LNCAP (cell line): ENCODE results near the gene PRM1.

ENCODE experiments used
- CTCF ChIP-seq: fragments of 450-650 bp; IDR thresholded peaks from 2 replicates; pipeline ENCODE4 v1.5.1; 2017; ENCODE audit warnings: mild to moderate bottlenecking

PRM1 gene

GRCh38 chr16:11310997-11311561, 29.9 kb upstream of the PRM1 start:
- no peak for TF ChIP-seq CTCF

GRCh38 chr16:11310634-11310977, 29.5 kb upstream of the PRM1 start:
- TF ChIP-seq CTCF: no peak

GRCh38 chr16:11309895-11310633, 28.9 kb upstream of the PRM1 start:
- TF ChIP-seq CTCF: no peak

DNA sequence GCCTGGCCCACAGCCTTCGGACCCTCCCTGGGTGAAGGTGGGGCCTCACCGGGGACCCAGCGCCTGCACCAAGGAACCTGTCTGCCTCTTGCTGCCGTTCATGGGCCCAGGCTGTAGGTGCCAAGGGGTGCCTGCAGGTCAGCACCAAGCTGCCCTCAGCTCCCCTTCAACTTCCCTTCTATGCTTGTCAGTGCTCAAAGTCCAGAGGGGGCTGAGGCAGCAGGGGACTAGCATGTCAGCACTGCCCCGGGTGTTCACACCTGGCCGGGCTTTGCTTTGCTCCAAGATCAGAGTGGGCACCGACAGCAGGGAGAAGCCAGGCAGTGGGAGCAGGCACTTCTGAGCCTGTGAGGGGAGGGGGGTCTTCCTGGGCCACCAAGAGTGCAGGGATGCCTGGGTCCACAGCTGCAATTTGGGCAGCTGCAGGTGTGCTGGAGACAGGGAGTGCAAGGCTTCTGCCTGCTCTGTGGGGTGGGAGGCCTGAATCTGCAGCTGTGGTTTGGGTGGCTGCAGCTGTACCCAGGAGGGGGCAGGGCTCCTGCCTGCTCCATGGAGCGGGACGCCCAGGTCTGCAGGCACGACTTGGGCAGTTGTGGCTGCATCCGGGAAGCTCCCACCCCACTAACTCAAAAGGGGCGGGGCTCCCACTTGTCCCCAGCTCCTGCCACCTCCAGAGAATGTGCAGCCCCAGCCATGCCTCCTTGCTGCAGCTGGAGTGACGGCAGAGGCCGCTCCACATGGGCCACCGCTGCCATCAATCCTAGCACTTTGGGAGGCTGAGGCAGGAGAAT, 27.6 kb upstream of the PRM1 start:
- TF ChIP-seq CTCF: no peak

DNA sequence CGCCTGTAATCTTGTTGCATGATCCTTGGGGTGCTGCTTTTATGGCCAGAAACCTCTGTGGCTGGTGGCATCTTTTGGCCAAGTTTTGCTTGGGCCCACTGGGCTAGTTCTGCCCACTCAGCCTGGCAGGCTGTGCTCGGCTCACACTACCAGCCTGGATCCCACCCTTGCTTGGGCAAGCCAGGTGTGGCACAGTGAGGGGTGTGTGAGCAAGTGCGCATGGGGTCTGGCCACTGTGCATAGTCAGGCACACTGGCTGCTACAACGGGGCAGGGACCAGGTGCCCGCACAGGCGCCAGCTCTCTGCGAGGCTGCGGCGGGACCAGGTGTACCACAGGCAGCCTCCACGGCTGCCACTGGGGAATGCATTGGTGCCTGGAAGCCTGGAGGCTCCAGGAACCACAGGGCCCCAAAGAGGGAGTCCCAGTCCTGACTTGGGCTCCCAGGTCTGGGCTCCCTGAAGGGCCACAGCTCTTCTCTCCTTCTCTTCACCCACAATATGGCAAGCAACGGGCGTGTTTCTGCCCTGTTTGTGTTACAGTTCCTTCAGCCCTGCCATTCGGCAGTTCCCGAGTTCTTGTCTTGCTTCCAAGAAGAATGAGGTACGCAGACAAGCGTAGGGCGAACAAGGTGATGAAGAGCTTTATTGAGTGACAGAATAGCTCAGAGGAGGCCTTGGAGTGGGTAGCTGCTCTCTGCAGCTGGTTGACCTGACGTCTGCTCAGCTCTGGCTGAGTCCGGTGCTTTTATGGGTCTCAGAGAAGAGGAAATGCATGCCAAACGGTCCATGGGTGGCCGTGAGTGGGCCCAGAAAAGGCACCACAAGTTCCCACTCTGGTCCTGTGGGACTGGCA, 26.7 kb upstream of the PRM1 start:
- TF ChIP-seq CTCF: no peak

DNA sequence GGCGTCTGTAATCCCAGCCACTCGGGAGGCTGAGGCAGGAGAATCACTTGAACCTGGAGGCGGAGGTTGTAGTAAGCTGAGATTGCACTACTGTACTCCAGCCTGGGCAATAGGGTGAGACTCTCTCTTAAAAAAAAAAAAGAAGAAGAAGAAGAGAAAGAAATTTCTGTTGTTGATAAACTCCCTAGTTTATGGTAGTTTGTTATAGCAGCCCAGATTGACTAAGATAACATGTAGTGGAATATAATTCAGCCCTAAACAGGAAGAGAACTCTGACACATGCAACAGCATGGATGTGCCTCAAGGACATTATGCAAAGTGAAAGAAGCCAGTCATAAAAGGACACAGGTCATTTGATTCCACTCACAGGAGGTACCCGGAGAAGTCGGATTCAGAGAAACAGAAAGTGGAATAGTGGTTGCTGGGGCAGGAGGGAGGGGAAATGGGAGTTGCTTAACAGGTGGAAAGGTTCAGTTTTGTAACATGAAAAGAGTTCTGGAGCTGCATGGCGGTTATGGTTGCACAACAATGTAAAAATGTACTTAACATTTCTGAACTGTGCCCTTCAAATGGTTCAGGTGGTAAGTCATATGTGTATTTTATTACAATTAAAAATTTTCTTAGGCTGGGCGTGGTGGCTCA, 26.0 kb upstream of the PRM1 start:
- TF ChIP-seq CTCF: no peak

- TF ChIP-seq CTCF: no peak
These were observed 25.3 kb upstream of the PRM1 start for GRCh38 chr16:11306381-11306780.
